Neural crest cell (in vitro differentiated cells): ENCODE measurements around the gene CYB5B. TPM values are rescaled to one million over a fixed set of nuclear protein-coding genes. Genes with fewer than 3 reads are reported as not detected.

Experiments
- DNase-seq: peaks from one replicate; pipeline ENCODE4 v3.0.0; 2021; ENCODE audit warnings: low read depth, mixed read lengths, low spot score
- H3K27ac Mint-ChIP-seq: one replicate; pipeline ENCODE4 v1.8.0; 2021; ENCODE audit warnings: mild to moderate bottlenecking, mixed read lengths; ENCODE audit not compliant: unreplicated experiment
- H3K27me3 Mint-ChIP-seq: 2 replicates; pipeline ENCODE4 v1.8.0; 2021; ENCODE audit warnings: low read depth, mild to moderate bottlenecking, mixed read lengths
- H3K36me3 Mint-ChIP-seq: 2 replicates; pipeline ENCODE4 v1.8.0; 2021; ENCODE audit warnings: low read depth, mild to moderate bottlenecking, mixed read lengths
- H3K4me1 Mint-ChIP-seq: 2 replicates; pipeline ENCODE4 v1.8.0; 2021; ENCODE audit warnings: mixed read lengths
- H3K4me3 Mint-ChIP-seq: one replicate; pipeline ENCODE4 v1.8.0; 2021; ENCODE audit warnings: mild to moderate bottlenecking, mixed read lengths
- H3K9me3 Mint-ChIP-seq: 2 replicates; pipeline ENCODE4 v1.8.0; 2021; ENCODE audit warnings: mixed read lengths
- total RNA-seq: library from RNA; stranded (reverse); gene quantifications from 2 replicates; pipeline ENCODE4 v1.2.1, GENCODE V29; 2021
- TF ChIP-seq, protein P1 (sequence below): fragments of 200-600 bp; sonication (generic); conservative IDR thresholded peaks from 2 replicates; pipeline ENCODE4 v1.5.0; 2021; ENCODE audit warnings: antibody characterized with exemption, mild to moderate bottlenecking

The CYB5B gene
- total RNA-seq, 1 donor from 2014 or later: 209 TPM

DNA sequence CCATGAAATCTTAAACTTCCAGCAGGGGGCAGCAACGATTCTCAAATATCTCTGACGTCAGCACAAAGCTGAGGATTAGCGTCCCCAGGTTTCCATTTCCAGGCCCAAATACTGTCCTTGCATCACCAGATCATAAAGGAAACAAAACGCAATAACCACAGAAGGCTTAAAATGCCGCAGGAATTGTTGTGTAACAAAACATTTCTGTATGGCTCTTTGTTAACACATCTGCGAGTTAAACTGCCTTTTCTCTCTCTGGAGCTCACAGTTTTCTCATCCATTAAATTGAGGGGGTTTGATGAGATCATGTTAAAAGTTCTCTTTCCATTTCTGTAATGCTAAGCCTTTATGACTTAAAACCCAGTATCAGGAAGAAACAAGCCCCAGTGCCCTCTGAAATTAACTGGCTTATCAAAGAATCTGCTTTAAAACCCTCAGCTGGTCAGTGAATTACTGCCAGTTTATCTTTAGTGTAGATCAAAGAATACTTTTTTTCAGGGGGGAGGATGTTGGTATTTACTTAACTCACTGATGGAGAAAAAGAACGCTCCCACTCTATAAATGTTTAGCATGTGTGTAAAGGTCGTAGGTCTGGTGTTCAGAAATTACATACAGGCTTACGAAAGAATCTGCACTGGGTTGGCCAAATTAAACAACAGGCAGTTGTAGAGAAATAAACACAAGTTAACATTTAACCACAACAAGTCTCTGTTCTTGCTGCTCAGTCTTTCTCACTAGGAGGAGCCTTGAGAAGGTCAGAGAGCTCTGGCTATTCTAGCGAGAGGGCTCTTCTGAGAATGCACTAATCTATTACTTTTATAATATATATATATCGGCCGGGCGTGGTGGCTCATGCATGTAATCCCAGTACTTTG is 28.0 kb upstream of the CYB5B start:
- Mint-ChIP-seq H3K4me1 (peaks cover 23% of the 10 kb centered on the region), H3K27me3 (peaks cover 8% of the 10 kb centered on the region), H3K9me3 (no peaks in the 10 kb centered on the region), H3K27ac (peak overlapping the region; percentile 93), H3K36me3 (no peaks in the 10 kb centered on the region), H3K4me3 (no peak overlapping the region)
- DNase-seq: peak; percentile 86
- TF ChIP-seq, protein P1, sequence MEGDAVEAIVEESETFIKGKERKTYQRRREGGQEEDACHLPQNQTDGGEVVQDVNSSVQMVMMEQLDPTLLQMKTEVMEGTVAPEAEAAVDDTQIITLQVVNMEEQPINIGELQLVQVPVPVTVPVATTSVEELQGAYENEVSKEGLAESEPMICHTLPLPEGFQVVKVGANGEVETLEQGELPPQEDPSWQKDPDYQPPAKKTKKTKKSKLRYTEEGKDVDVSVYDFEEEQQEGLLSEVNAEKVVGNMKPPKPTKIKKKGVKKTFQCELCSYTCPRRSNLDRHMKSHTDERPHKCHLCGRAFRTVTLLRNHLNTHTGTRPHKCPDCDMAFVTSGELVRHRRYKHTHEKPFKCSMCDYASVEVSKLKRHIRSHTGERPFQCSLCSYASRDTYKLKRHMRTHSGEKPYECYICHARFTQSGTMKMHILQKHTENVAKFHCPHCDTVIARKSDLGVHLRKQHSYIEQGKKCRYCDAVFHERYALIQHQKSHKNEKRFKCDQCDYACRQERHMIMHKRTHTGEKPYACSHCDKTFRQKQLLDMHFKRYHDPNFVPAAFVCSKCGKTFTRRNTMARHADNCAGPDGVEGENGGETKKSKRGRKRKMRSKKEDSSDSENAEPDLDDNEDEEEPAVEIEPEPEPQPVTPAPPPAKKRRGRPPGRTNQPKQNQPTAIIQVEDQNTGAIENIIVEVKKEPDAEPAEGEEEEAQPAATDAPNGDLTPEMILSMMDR: peak; percentile 83

DNA sequence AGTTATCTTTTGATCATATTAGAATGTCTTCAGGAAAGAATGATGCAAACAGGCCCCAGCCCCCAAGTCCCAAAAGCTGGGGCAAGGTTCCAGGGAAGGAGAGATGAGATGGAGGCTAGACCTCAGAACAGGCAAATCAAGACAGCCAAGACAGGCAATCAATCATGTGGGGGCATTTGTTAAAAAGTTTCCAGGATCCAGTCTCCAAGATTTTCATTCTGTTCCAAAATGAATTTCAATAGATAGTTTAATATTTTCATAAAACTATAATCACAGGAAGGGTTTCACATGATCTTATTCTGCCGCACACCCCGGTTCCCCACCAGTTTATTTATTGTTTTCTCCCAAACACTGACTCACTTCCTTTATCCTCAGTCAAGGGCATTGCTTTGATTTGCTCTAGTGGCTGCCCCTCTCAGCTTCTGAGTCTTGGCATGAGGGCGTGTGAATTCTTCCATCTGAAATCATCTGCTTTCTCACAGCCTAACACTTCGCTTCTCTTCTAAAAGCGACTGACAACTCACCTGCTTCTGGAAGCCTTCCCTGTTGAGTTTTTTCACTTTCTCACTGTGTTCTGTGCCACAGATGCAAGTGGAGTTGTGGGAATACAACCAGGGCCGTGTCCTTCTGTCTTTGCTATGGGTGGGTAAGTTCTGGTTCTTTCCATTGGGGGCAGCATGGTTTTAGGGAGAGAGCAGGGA is 26.4 kb upstream of the CYB5B start:
- Mint-ChIP-seq H3K4me3 (no peak overlapping the region), H3K27me3 (peaks cover 5% of the 10 kb centered on the region), H3K36me3 (no peaks in the 10 kb centered on the region), H3K4me1 (peaks cover 27% of the 10 kb centered on the region), H3K27ac (no peak overlapping the region), H3K9me3 (no peaks in the 10 kb centered on the region)
- peak; percentile 29 for DNase-seq
- TF ChIP-seq, protein P1: peak; percentile 60

DNA sequence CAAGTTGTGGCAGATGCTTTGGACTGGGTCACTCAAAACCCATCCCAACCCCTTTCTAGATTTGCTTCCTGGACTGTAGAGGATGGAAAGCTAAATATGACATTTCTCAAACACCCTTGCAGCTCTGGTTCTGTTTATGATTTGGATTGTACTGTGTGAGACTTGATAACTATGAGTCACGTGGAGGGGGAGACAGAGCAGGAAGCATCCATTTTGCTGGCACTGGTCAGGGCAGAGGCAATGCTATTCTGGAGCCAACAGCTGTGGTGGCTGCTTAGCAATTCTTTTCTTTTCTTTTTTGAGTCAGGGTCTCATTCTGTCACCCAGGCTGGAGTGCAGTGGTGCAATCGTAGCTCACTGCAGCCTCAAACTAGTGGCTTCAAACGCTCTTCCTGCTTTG is 25.1 kb upstream of the CYB5B start:
- Mint-ChIP-seq H3K27ac (no peak overlapping the region), H3K27me3 (no peaks in the 10 kb centered on the region), H3K4me1 (peaks cover 33% of the 10 kb centered on the region), H3K4me3 (no peak overlapping the region), H3K9me3 (no peaks in the 10 kb centered on the region), H3K36me3 (no peaks in the 10 kb centered on the region)
- no peak for DNase-seq
- TF ChIP-seq, protein P1: no peak

DNA sequence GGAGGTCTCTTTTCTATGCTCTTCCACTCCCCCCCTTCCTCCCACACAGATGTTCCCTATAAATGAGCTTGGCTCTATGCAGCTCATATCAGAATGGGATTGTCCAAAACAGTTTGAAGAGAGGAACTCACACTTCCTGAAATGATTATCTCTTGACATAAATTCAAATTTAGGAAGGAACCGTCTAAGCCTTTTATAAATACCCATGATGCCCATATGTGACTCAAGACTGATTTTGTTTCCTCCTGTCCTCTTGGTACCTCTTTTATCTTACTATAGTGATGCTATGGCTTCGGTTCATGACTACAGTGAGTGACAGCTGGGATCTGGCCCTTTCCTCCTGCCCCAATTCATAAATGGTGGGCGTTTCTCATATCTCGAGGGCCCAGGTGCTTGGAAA is 22.0 kb upstream of the CYB5B start:
- no peaks in the 10 kb centered on the region for H3K36me3 Mint-ChIP-seq
- TF ChIP-seq, protein P1: no peak
- no peak overlapping the region for H3K4me3 Mint-ChIP-seq
- DNase-seq: no peak
- peak overlapping the region; percentile 53 for H3K27ac Mint-ChIP-seq
- H3K9me3 Mint-ChIP-seq: no peaks in the 10 kb centered on the region
- H3K4me1 Mint-ChIP-seq: peaks cover 32% of the 10 kb centered on the region
- H3K27me3 Mint-ChIP-seq: no peaks in the 10 kb centered on the region

DNA sequence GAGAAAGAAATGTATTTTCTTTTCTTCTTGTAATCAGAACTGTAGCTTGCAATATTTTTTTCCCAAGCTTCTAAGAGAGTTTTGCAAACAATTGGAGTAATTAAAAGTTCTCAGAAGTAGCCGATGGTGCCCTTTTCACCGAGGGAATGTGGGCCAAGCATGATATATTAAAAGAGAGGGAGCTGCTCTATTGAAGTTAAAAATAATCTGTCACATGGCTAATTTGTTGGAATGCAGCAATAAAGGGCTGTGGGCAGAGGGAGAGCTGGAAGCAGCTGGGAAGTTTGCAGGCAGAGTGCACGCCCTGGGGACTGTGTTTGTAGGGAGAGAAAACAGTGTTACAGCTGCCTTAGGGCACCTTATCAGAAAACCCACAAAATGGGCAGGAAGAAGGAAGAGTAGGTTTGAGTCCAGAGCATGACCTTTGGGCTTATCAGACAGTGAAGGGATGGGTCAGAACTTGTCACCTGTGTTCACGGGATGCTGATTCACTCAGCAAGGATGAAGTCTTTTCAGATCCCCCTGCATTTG is 20.1 kb upstream of the CYB5B start:
- H3K4me1 Mint-ChIP-seq: peaks cover 23% of the 10 kb centered on the region
- DNase-seq: no peak
- H3K4me3 Mint-ChIP-seq: peak overlapping the region; percentile 22
- no peaks in the 10 kb centered on the region for H3K27me3 Mint-ChIP-seq
- no peaks in the 10 kb centered on the region for H3K9me3 Mint-ChIP-seq
- H3K36me3 Mint-ChIP-seq: no peaks in the 10 kb centered on the region
- peak overlapping the region; percentile 46 for H3K27ac Mint-ChIP-seq
- TF ChIP-seq, protein P1: no peak
